AG09319 (cell line): ENCODE data around the gene CCR6.

ENCODE experiments used
- DNase-seq: peaks from one replicate; pipeline ENCODE4 v3.0.0-alpha.2; 2010; ENCODE audit warnings: low read depth; ENCODE audit errors: extremely low read depth
- TF ChIP-seq, protein P1 (sequence below): IDR thresholded peaks from 2 replicates; pipeline ENCODE4 v1.5.1; 2011; ENCODE audit warnings: low read depth, mild to moderate bottlenecking, inconsistent platforms, low read length, moderate library complexity

CCR6 gene

DNA sequence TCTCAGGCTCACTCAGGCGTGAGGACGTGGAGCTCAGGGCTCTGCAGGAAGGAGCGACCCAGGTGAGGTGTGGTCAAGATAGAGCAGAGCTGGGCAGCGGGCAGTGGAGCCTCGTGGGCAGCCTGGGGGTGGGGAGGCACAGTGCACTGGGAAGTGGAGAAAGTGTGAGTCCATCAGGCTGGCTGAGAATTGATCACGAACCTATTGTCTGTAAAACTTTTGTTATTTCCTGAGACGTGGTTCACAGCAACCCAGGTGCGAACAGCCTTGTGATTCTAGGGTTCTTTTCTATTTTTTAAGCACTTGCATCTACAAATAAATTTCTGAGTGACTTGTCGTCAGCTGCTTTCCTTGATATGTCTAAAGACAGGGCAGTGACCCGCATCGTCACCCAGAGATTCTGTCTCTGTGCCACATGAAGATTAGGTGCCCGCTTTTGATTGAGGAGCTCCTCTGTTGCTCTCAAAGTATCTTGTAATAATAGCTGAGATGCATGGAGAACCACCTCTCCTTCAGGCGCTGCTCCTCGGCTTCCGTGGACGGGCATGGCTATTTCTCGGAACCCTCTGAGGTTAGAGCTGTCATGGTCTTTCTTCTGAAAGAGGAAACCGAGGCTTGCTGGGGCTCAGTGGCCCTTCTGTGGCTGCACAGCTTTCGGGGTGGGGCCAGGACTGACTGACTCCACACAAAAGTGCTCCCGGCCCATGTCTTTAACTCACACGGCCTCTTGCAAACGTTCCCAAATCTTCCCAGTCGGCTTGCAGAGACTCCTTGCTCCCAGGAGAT lies 662 bp upstream of the CCR6 start:
- no peak for DNase-seq
- TF ChIP-seq, protein P1, sequence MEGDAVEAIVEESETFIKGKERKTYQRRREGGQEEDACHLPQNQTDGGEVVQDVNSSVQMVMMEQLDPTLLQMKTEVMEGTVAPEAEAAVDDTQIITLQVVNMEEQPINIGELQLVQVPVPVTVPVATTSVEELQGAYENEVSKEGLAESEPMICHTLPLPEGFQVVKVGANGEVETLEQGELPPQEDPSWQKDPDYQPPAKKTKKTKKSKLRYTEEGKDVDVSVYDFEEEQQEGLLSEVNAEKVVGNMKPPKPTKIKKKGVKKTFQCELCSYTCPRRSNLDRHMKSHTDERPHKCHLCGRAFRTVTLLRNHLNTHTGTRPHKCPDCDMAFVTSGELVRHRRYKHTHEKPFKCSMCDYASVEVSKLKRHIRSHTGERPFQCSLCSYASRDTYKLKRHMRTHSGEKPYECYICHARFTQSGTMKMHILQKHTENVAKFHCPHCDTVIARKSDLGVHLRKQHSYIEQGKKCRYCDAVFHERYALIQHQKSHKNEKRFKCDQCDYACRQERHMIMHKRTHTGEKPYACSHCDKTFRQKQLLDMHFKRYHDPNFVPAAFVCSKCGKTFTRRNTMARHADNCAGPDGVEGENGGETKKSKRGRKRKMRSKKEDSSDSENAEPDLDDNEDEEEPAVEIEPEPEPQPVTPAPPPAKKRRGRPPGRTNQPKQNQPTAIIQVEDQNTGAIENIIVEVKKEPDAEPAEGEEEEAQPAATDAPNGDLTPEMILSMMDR = no peak

DNA sequence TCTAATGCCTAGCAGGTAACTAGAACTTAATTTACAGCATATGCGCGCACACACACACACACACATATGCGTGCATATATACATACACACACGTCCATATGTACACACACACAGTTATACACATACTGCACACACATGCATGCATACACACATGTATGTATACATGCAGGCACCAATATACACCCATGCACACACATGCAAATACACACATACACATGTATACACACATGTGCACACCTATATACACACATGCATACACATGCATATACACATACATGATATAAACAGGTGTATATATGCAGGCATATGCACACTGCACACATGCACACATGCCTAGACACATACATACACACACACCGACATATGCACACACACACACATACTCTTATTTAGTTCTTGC lies 1.9 kb downstream of the CCR6 start:
- no peak for DNase-seq
- TF ChIP-seq, protein P1 = no peak

DNA sequence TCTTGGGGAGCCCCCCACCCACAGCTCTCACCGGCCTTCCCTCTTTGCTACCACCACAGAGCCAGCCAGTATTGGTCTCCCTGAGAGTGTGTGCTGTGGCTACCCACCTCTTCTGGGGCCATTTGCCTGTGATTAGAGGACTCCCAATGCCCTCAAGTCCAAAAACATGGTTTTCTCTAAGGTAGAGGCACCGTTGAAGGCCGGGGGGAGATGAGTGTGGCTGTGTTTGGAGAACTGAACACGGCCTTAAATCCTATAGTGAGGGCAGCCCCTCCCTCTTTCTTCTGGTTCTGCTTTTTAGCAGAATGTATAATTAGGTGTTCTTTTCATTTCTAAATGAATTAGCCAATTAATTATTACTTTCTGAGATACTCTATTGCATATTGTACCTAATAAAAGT lies 2.5 kb downstream of the CCR6 start:
- no peak for DNase-seq
- TF ChIP-seq, protein P1 = no peak

DNA sequence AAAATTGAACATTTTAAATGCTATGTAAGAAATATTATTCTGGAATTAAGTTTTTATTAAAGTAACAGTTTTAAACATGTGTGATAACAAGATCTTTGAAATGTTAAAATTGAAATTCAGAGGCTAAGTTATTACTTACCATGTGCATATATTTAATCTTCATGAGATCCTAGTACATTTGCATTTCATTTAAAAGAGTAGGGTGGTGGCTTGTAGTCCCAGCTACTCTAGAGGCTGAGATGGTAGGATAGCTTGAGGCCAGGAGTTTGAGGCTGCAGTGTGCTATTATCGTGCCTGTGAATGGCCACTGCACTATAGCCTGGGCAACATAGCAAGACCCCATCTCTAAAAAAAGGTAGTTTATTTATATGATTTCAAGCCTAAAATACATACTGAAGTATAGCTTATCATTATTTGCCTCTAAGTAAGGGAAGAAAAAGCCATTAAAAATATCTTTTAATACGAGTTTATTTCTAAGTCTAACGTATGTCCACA lies 3.0 kb downstream of the CCR6 start:
- TF ChIP-seq, protein P1 = no peak

DNA sequence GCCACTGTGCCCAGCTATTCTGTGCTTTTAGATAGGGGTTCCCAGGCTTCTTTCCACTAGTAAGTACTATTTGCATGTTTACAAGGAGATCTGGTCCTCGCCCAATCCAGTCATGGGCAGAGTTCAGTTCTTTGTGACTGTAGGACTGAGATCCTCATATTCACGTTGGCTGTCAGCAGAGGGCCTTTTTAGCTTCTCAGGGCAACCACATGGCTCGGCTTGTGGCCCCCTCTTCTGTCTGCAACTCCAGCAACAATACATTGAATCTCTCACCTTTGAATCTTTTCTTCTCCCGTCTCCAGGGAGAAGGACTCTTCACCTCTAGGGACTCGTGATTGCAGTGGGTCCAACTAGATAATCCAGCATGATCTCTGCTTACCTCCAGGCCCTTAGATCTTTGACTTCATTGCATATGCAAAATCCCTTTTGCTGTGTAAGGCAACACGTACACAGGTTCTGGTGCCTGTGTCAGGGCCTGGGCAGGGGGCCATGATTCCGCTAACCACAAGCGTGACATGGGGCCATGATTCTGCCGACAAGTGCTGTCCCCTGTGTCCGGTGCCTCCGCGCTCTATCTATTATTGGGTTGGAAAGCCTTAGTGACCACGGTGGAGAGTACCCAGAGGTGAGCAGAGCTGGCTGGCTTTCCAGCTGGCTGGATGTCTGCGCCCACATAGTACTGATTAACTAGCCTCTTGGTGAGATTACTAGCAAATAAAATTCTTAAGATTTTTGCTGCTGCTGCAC lies 5.1 kb downstream of the CCR6 start:
- DNase-seq = no peak

More for the DNA sequence above, 3.0 kb downstream of the CCR6 start:
- no peak for DNase-seq

DNA sequence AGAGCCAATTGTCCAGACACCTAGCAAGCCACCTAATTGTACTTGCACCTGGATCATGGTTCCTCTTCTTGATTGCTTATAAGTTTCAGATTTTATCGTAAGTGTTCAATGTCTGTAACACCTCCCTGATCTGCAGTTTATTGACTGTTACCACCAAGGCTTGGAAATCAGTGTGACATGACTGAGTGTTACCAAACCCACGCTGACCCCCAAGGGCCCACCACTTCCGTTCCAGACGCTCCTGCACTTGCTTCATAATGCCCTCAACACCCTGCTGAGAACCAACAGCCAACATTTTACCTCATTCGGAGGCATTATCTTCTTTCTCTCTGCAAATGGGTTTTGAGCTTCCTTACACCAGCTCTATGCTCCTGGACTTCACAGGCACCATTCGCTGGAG lies 6.3 kb downstream of the CCR6 start:
- no peak for DNase-seq
- TF ChIP-seq, protein P1 = no peak

More for the DNA sequence above, 5.1 kb downstream of the CCR6 start:
- TF ChIP-seq, protein P1 = no peak

DNA sequence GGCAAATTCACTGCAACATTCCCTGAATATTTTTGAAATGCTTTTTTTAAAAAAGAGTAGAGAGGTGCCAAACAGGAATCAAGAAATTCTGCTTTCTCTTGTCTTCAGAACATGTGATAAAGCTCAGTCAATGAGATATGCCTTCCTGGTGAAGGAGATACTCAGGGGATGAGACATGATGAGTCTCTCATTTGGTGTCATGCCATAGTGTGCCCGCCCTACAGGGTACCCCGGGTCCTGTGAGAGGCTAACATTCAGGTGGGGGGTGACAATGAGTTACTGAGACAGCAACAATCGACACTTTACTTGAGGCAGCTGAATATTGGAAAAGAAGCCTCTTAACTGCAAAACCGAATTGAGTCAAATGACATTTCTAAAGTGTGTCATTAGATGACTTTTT lies 6.7 kb downstream of the CCR6 start:
- no peak for DNase-seq
- TF ChIP-seq, protein P1 = no peak
